HepG2 (cell line): ENCODE measurements around the gene CNDP1. TPM values are rescaled to one million over a fixed set of nuclear protein-coding genes. Genes with fewer than 3 reads are reported as not detected.

Source experiments
- BRF2 ChIP-seq: sonication (generic); formaldehyde crosslinking; IDR thresholded peaks from 2 replicates; pipeline ENCODE4 v1.8.1; 2022; ENCODE audit warnings: mild to moderate bottlenecking, missing genetic modification reagents
- CCAR2 ChIP-seq: fragments of 200-400 bp; formaldehyde crosslinking; optimal IDR thresholded peaks from 2 replicates; pipeline ENCODE3; 2018; ENCODE audit warnings: low read depth, mild to moderate bottlenecking, low read length, moderate library complexity
- FOSL2 ChIP-seq: sonication (generic); formaldehyde crosslinking; IDR thresholded peaks from 2 replicates; pipeline ENCODE4 v1.4.0; 2020; ENCODE audit warnings: missing genetic modification reagents
- FOXC1 ChIP-seq: sonication (generic); formaldehyde crosslinking; IDR thresholded peaks from 2 replicates; pipeline ENCODE4 v1.8.0; 2022; ENCODE audit warnings: mild to moderate bottlenecking, missing genetic modification reagents, borderline replicate concordance
- FOXK1 ChIP-seq: sonication (generic); formaldehyde crosslinking; IDR thresholded peaks from 2 replicates; pipeline ENCODE4 v1.4.0; 2020; ENCODE audit warnings: low read depth, missing genetic modification reagents, borderline replicate concordance
- GABPA ChIP-seq, 2 experiments: IDR thresholded peaks; 2 replicates each; pipeline ENCODE4 v1.6.1; 2011 to 2016; ENCODE audit warnings: low read depth in 2 of 2, low read length in 1 of 2, missing biosample characterization in 1 of 2, missing genetic modification characterization in 1 of 2
- GTF2F1 ChIP-seq: fragments of 150-350 bp; IDR thresholded peaks from 2 replicates; pipeline ENCODE4 v1.6.1; 2014; ENCODE audit warnings: low read length
- IRF2 ChIP-seq: IDR thresholded peaks from 2 replicates; pipeline ENCODE4 v1.6.1; 2018; ENCODE audit warnings: missing genetic modification reagents, missing compliant biosample characterization
- IRX3 ChIP-seq: sonication (generic); formaldehyde crosslinking; IDR thresholded peaks from 2 replicates; pipeline ENCODE4 v1.8.1; 2023; ENCODE audit warnings: mild to moderate bottlenecking, low read depth, missing genetic modification reagents, borderline replicate concordance
- NPAS2 ChIP-seq: sonication (generic); formaldehyde crosslinking; IDR thresholded peaks from 2 replicates; pipeline ENCODE4 v1.8.0; 2022; ENCODE audit warnings: mild to moderate bottlenecking, missing genetic modification reagents, borderline replicate concordance
- PCBP1 ChIP-seq: fragments of 200-400 bp; formaldehyde crosslinking; IDR thresholded peaks from 2 replicates; pipeline ENCODE4 v1.6.1; 2017; ENCODE audit warnings: mild to moderate bottlenecking, low read depth, low read length, borderline replicate concordance
- POLR2G ChIP-seq: fragments of 200-400 bp; formaldehyde crosslinking; IDR thresholded peaks from 2 replicates; pipeline ENCODE4 v1.6.1; 2018; ENCODE audit warnings: mild to moderate bottlenecking, low read depth, low read length, moderate library complexity
- RFX3 ChIP-seq: IDR thresholded peaks from 2 replicates; pipeline ENCODE4 v1.6.1; 2016; ENCODE audit warnings: missing biosample characterization, missing genetic modification reagents
- RXRA ChIP-seq: sonication (generic); formaldehyde crosslinking; IDR thresholded peaks from 2 replicates; pipeline ENCODE4 v1.5.1; 2020; ENCODE audit warnings: missing genetic modification reagents
- SIN3B ChIP-seq: fragments of 150-350 bp; IDR thresholded peaks from 2 replicates; pipeline ENCODE4 v1.6.1; 2014; ENCODE audit warnings: low read length
- SP2 ChIP-seq: sonication (generic); formaldehyde crosslinking; IDR thresholded peaks from 2 replicates; pipeline ENCODE4 v1.5.1; 2020; ENCODE audit warnings: mild to moderate bottlenecking, missing genetic modification reagents
- THAP11 ChIP-seq: IDR thresholded peaks from 2 replicates; pipeline ENCODE4 v1.6.1; 2016; ENCODE audit warnings: missing biosample characterization, missing genetic modification reagents
- YY1 ChIP-seq: IDR thresholded peaks from 2 replicates; pipeline ENCODE4 v1.6.1; 2011; ENCODE audit warnings: low read length, low read depth, moderate library complexity, mild to moderate bottlenecking; ENCODE audit not compliant: insufficient read depth, insufficient replicate concordance
- ZNF101 ChIP-seq: sonication (generic); formaldehyde crosslinking; IDR thresholded peaks from 2 replicates; pipeline ENCODE4 v1.4.0; 2020; ENCODE audit warnings: mild to moderate bottlenecking, low read depth, missing genetic modification reagents, borderline replicate concordance
- ZNF136 ChIP-seq: sonication (generic); formaldehyde crosslinking; IDR thresholded peaks from 2 replicates; pipeline ENCODE4 v1.8.1; 2022; ENCODE audit warnings: low read depth, mild to moderate bottlenecking, moderate library complexity, missing genetic modification reagents
- ZNF143 ChIP-seq: sonication (generic); formaldehyde crosslinking; IDR thresholded peaks from 2 replicates; pipeline ENCODE4 v1.4.0; 2020; ENCODE audit warnings: missing genetic modification reagents
- ZNF350 ChIP-seq: sonication (generic); formaldehyde crosslinking; IDR thresholded peaks from 2 replicates; pipeline ENCODE4 v1.4.0; 2020; ENCODE audit warnings: mild to moderate bottlenecking, low read depth, missing genetic modification reagents, borderline replicate concordance
- ZNF446 ChIP-seq: sonication (generic); formaldehyde crosslinking; IDR thresholded peaks from 2 replicates; pipeline ENCODE4 v1.5.0; 2020; ENCODE audit warnings: mild to moderate bottlenecking, missing genetic modification reagents
- ZNF451 ChIP-seq: sonication (generic); formaldehyde crosslinking; IDR thresholded peaks from 2 replicates; pipeline ENCODE4 v1.5.0; 2020; ENCODE audit warnings: mild to moderate bottlenecking, missing genetic modification reagents
- ZNF724P ChIP-seq: sonication (generic); formaldehyde crosslinking; IDR thresholded peaks from 2 replicates; pipeline ENCODE4 v1.8.0; 2022; ENCODE audit warnings: missing genetic modification reagents, borderline replicate concordance
- ZNF737 ChIP-seq: sonication (generic); formaldehyde crosslinking; IDR thresholded peaks from 2 replicates; pipeline ENCODE4 v1.5.0; 2020; ENCODE audit warnings: missing genetic modification reagents, mild to moderate bottlenecking, borderline replicate concordance
- ZNF746 ChIP-seq: sonication (generic); formaldehyde crosslinking; IDR thresholded peaks from 2 replicates; pipeline ENCODE4 v1.8.0; 2022; ENCODE audit warnings: mild to moderate bottlenecking, missing genetic modification reagents
- ZNF776 ChIP-seq: sonication (generic); formaldehyde crosslinking; IDR thresholded peaks from 2 replicates; pipeline ENCODE4 v1.4.0; 2020; ENCODE audit warnings: mild to moderate bottlenecking, missing genetic modification reagents
- ZNF784 ChIP-seq: sonication (generic); formaldehyde crosslinking; IDR thresholded peaks from 2 replicates; pipeline ENCODE4 v1.5.1; 2020; ENCODE audit warnings: missing genetic modification reagents, mild to moderate bottlenecking, borderline replicate concordance
- ZNF788 ChIP-seq: sonication (generic); formaldehyde crosslinking; IDR thresholded peaks from 2 replicates; pipeline ENCODE4 v1.5.0; 2020; ENCODE audit warnings: mild to moderate bottlenecking, missing genetic modification reagents, borderline replicate concordance
- ZNF891 ChIP-seq: sonication (generic); formaldehyde crosslinking; IDR thresholded peaks from 2 replicates; pipeline ENCODE4 v1.5.0; 2020; ENCODE audit warnings: mild to moderate bottlenecking, missing genetic modification reagents
- polyA plus RNA-seq, 8 experiments: library from polyadenylated mRNA; depleted of rRNA in 3 of 8; stranded (reverse) in 7 of 8; unstranded in 1 of 8; fragments of >200 nt; fragmentation: Illumina TruSeq in 4 of 8; extraction: Trizol in 4 of 8; gene quantifications; 2 replicates each; pipeline versions ENCODE4 v1.2.1 to v1.2.3, GENCODE V29; 2011 to 2016; ENCODE audit warnings: low read depth in 4 of 8, missing spikeins in 1 of 8, mixed read lengths in 1 of 8; ENCODE audit not compliant: insufficient read depth in 1 of 8
- total RNA-seq, 5 experiments: library from RNA; depleted of rRNA; stranded (reverse); fragments of >200 nt; fragmentation: Illumina TruSeq; extraction: Trizol; gene quantifications; 2 replicates each; pipeline ENCODE4 v1.2.3, GENCODE V29; 2016; ENCODE audit warnings: low read depth in 1 of 5

CNDP1 gene
- total and polyA plus RNA-seq, 2 of the 13 experiments (the other 11 are each of a cell fraction or from before 2014, with no cell fraction given): 0.01 TPM; not detected in 1

- TF ChIP-seq FOSL2 (CRISPR knock-in tag): no peak
- peak; percentile 49; the same call in 1 of the 2 replicates for TF ChIP-seq ZNF784 (CRISPR knock-in tag)
- peak; percentile 80 for TF ChIP-seq GABPA (IDR thresholded peaks at IDR 0.05; ENCODE audit: low read depth, low read length)
- peak; percentile 93 for TF ChIP-seq GABPA (CRISPR knock-in tag; IDR thresholded peaks at IDR 0.05; ENCODE audit: low read depth)
- no peak for TF ChIP-seq NPAS2 (CRISPR knock-in tag)
- no peak for TF ChIP-seq ZNF776 (CRISPR knock-in tag)
- no peak; the same call in 1 of the 2 replicates for TF ChIP-seq ZNF143
- 0 out of 2 replicates have a peak, but pooled peaks have one; percentile 53 for TF ChIP-seq IRX3 (CRISPR knock-in tag)
- peak; percentile 74 for TF ChIP-seq POLR2G
- TF ChIP-seq SIN3B: no peak; the same call in 1 of the 2 replicates
- TF ChIP-seq IRF2 (CRISPR knock-in tag): no peak
- no peak for TF ChIP-seq RXRA (CRISPR knock-in tag)
- no peak for TF ChIP-seq ZNF891 (CRISPR knock-in tag)
- TF ChIP-seq ZNF724P: 0 out of 2 replicates have a peak, but pooled peaks have one; percentile 36
- no peak for TF ChIP-seq ZNF350
- TF ChIP-seq CCAR2: no peak
- no peak for TF ChIP-seq ZNF101 (CRISPR knock-in tag)
- TF ChIP-seq GTF2F1: no peak
- TF ChIP-seq BRF2: 0 out of 2 replicates have a peak, but pooled peaks have one; percentile 27
- TF ChIP-seq THAP11 (CRISPR knock-in tag): peak; percentile 86
- peak; percentile 21 for TF ChIP-seq YY1
- no peak for TF ChIP-seq ZNF451
- no peak for TF ChIP-seq FOXC1 (CRISPR knock-in tag)
- TF ChIP-seq RFX3 (CRISPR knock-in tag): no peak
- TF ChIP-seq ZNF737 (CRISPR knock-in tag): no peak
- peak; percentile 19; the same call in 1 of the 2 replicates for TF ChIP-seq ZNF746 (CRISPR knock-in tag)
- no peak for TF ChIP-seq PCBP1
- TF ChIP-seq ZNF446 (CRISPR knock-in tag): no peak
- TF ChIP-seq SP2 (CRISPR knock-in tag): peak; percentile 92
- TF ChIP-seq ZNF788: no peak; the same call in 1 of the 2 replicates
- TF ChIP-seq ZNF136 (CRISPR knock-in tag): no peak
- TF ChIP-seq FOXK1 (CRISPR knock-in tag): peak; percentile 46; the same call in 1 of the 2 replicates
Observed at GRCh38 chr18:74597662-74598349, 63.5 kb downstream of the CNDP1 start, which contains the start of gene ZNF407 (continued).
